HL-60 (cell line): Measurements from ENCODE around the gene THPO.

ENCODE experiments used
- CTCF ChIP-seq: IDR thresholded peaks from one replicate; pipeline ENCODE4 v1.5.1; 2011; ENCODE audit warnings: low read length, control low read depth, inconsistent platforms; ENCODE audit not compliant: insufficient read depth
- POLR2AphosphoS5 ChIP-seq: IDR thresholded peaks from 2 replicates; pipeline ENCODE4 v1.6.1; 2012; ENCODE audit warnings: low read depth
- REST ChIP-seq: IDR thresholded peaks from 2 replicates; pipeline ENCODE4 v1.6.1; 2012; ENCODE audit warnings: low read depth; ENCODE audit not compliant: insufficient replicate concordance
- SPI1 ChIP-seq: IDR thresholded peaks from 2 replicates; pipeline ENCODE4 v1.6.1; 2012; ENCODE audit warnings: low read depth, mild to moderate bottlenecking, borderline replicate concordance

DNA sequence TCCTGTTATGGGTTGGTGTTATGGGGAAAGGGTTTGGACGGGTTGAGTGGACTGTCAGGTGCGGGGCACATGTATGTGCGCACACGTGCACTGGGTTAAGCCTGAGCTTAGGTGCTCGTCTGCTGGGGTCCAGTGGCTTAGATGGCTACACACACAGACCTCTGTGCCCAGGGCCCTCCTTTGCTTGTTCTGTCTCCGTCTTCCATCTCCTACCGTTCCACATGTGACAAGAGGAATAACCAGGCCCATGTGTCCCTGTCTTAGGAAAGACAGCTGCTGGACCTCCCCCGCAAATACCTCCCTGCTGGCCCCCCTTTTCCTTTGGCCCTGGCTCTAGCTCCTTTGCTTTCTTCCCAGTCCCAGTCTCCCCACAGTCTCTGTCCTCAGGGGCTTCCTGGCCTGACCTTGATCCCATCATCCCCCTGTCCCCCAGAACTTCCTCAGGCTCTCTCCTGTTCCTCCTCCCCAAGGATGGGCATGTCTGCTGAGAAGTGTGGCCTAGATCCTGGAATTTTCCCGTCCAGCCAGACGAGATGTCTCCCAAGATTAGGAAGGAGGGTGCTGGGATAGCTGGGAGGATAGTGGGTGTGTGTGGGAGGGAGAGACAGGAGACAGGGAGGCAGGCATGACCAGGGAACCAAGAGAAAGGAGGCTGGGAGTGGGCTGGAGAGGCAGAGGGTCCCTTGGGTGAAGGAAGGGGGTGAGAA, 797 bp upstream of the THPO start:
- TF ChIP-seq CTCF (no peak), SPI1 (no peak), POLR2AphosphoS5 (no peak), REST (no peak)
